HCT116 (cell line): ENCODE measurements around the gene ACOXL. TPM values are rescaled to one million over a fixed set of nuclear protein-coding genes. Genes with fewer than 3 reads are reported as not detected.

Experiments
- ATAC-seq: fragments of 200-7000 bp; cut with Tn5 transposase; 2 replicates; pipeline ENCODE4 v1.9.1; 2020; ENCODE audit warnings: mild to moderate bottlenecking, moderate library complexity
- BruUV-seq: library from RNA; stranded (reverse); fragments of 400-500 nt; replicated peaks from 2 replicates; lab custom pipeline; 2021; lab: Mats Ljungman, UMichigan
- CTCF ChIA-PET: fragments of 300-600 bp; sonication (Branson Sonifier 250); formaldehyde crosslinking; loops from one replicate; lab custom pipeline; 2021; ENCODE audit warnings: antibody characterized with exemption; lab: Charles Lee
- POLR2A ChIA-PET: fragments of 300-600, 350-600 bp; sonication (Branson Sonifier 250); formaldehyde crosslinking; loops from one replicate; lab custom pipeline; 2021; ENCODE audit warnings: antibody characterized with exemption; lab: Charles Lee
- RAD21 ChIA-PET, 2 experiments: fragments of 300-600 bp; sonication (Branson Sonifier 250); formaldehyde crosslinking; loops; one replicate each; lab custom pipeline; 2023; ENCODE audit warnings: low total read pairs in 2 of 2; ENCODE audit not compliant: uncharacterized antibody in 2 of 2, unreplicated experiment in 2 of 2, low non-redundant PET in 1 of 2; lab: Charles Lee
- DNase-seq: peaks from one replicate; pipeline ENCODE4 v3.0.0-alpha.2; 2010; ENCODE audit warnings: low read depth, low spot score
- H2AFZ ChIP-seq: fragments of 200-600 bp; shearing (Covaris generic), sonication (generic); 2 replicates; pipeline ENCODE4 v1.6.1; 2017; ENCODE audit warnings: low read depth, mixed run types, mixed read lengths, antibody characterized with exemption, low read length; ENCODE audit not compliant: poor library complexity, severe bottlenecking
- H3K27ac ChIP-seq: 2 replicates; pipeline ENCODE4 v1.5.1; 2012; ENCODE audit warnings: low read depth, low read length
- H3K27me3 ChIP-seq: fragments of 200-600 bp; sonication (generic); 2 replicates; pipeline ENCODE4 v1.6.1; 2016; ENCODE audit warnings: mixed run types, low read length, mixed read lengths; ENCODE audit not compliant: insufficient read depth
- H3K36me3 ChIP-seq, 2 experiments: fragments of 200-500 bp in 1 of 2; fragments of 200-600 bp in 1 of 2; sonication (Bioruptor generic) in 1 of 2; sonication (generic) in 1 of 2; 2 replicates each; pipeline versions ENCODE4 v1.5.1 to v1.6.1; 2014 to 2016; ENCODE audit warnings: low read length in 2 of 2, inconsistent platforms in 1 of 2, mixed read lengths in 1 of 2, mixed run types in 1 of 2; ENCODE audit not compliant: insufficient read depth in 2 of 2, control insufficient read depth in 1 of 2
- H3K4me1 ChIP-seq, 2 experiments: fragments of 200-600 bp in 1 of 2; sonication (generic) in 1 of 2; 2 replicates each; pipeline versions ENCODE4 v1.5.1 to v1.6.1; 2012 to 2017; ENCODE audit warnings: low read length in 2 of 2, inconsistent platforms in 1 of 2, mild to moderate bottlenecking in 1 of 2, mixed read lengths in 1 of 2, mixed run types in 1 of 2, moderate library complexity in 1 of 2; ENCODE audit not compliant: insufficient read depth in 2 of 2, control insufficient read depth in 1 of 2
- H3K4me2 ChIP-seq: fragments of 200-600 bp; sonication (generic); 2 replicates; pipeline ENCODE4 v1.6.1; 2017; ENCODE audit warnings: mixed run types, low read length, mixed read lengths
- H3K4me3 ChIP-seq, 2 experiments: fragments of 200-600 bp in 1 of 2; sonication (generic) in 1 of 2; replicated peaks in 1 of 2; 2 replicates each; pipeline ENCODE4 v1.5.1; 2011 to 2016; ENCODE audit warnings: low read length in 2 of 2, control low read depth in 1 of 2, low read depth in 1 of 2, mild to moderate bottlenecking in 1 of 2, mixed read lengths in 1 of 2, mixed run types in 1 of 2
- H3K79me2 ChIP-seq: fragments of 200-600 bp; sonication (generic); 2 replicates; pipeline ENCODE4 v1.6.1; 2017; ENCODE audit warnings: mild to moderate bottlenecking, mixed run types, low read length, moderate library complexity, mixed read lengths; ENCODE audit not compliant: insufficient read depth
- H3K9ac ChIP-seq: fragments of 200-600 bp; sonication (generic); 2 replicates; pipeline ENCODE4 v1.6.1; 2016; ENCODE audit warnings: low read length, mixed read lengths
- H3K9me2 ChIP-seq: fragments of 200-600 bp; sonication (generic), shearing (Covaris generic); 2 replicates; pipeline ENCODE4 v1.6.1; 2017; ENCODE audit warnings: mixed run types, mild to moderate bottlenecking, moderate library complexity; ENCODE audit not compliant: insufficient read depth
- H3K9me3 ChIP-seq, 2 experiments: fragments of 200-500 bp in 1 of 2; fragments of 200-600 bp in 1 of 2; sonication (Bioruptor generic) in 1 of 2; sonication (generic) in 1 of 2; 2 replicates each; pipeline ENCODE4 v1.6.1; 2014 to 2017; ENCODE audit warnings: low read length in 2 of 2, mixed read lengths in 2 of 2, inconsistent platforms in 1 of 2, low read depth in 1 of 2, mild to moderate bottlenecking in 1 of 2, mixed run types in 1 of 2, moderate library complexity in 1 of 2; ENCODE audit not compliant: control insufficient read depth in 1 of 2, insufficient read depth in 1 of 2
- H4K20me1 ChIP-seq: fragments of 200-600 bp; sonication (generic), shearing (Covaris generic); 2 replicates; pipeline ENCODE4 v1.6.1; 2017; ENCODE audit warnings: mixed run types, mild to moderate bottlenecking, moderate library complexity; ENCODE audit not compliant: insufficient read depth
- CEBPB ChIP-seq: IDR thresholded peaks from 2 replicates; pipeline ENCODE4 v1.6.1; 2012; ENCODE audit warnings: low read depth
- POLR2A ChIP-seq: IDR thresholded peaks from 2 replicates; pipeline ENCODE4 v1.7.0; 2011; ENCODE audit warnings: borderline replicate concordance; ENCODE audit not compliant: insufficient read depth, insufficient read length; ENCODE audit errors: extremely low read depth
- POLR2AphosphoS5 ChIP-seq: IDR thresholded peaks from 2 replicates; pipeline ENCODE4 v1.6.1; 2011; ENCODE audit warnings: mild to moderate bottlenecking, low read depth, low read length, moderate library complexity
- RAD21 ChIP-seq: IDR thresholded peaks from 2 replicates; pipeline ENCODE4 v1.6.1; 2012; ENCODE audit warnings: low read depth, mild to moderate bottlenecking
- SIN3A ChIP-seq: IDR thresholded peaks from 2 replicates; pipeline ENCODE4 v1.6.1; 2012; ENCODE audit warnings: low read depth
- SP1 ChIP-seq: IDR thresholded peaks from 2 replicates; pipeline ENCODE4 v1.6.1; 2012; ENCODE audit warnings: low read depth
- ZNF274 ChIP-seq: fragments of 200-500 bp; sonication (Bioruptor generic); IDR thresholded peaks from 2 replicates; pipeline ENCODE4 v1.6.1; 2014; ENCODE audit warnings: mild to moderate bottlenecking, low read depth, low read length, inconsistent platforms
- intact Hi-C: fragments of 100-400 bp; cut with micrococcal nuclease; formaldehyde crosslinking; loops from 2 replicates; pipeline ENCODE4 v1.10.0; 2022
- total RNA-seq: library from RNA; stranded (reverse); gene quantifications from one replicate; pipeline ENCODE4 v1.2.1, GENCODE V29; 2021; ENCODE audit not compliant: unreplicated experiment
- TF ChIP-seq, protein P1 (sequence below): IDR thresholded peaks from 2 replicates; pipeline ENCODE4 v1.6.1; 2012
- TF ChIP-seq, protein P2 (sequence below), 3 experiments: fragments of 200-600 bp in 1 of 3; sonication (generic) in 1 of 3; IDR thresholded peaks in 2 of 3; conservative IDR thresholded peaks in 1 of 3; 2 replicates each; pipeline ENCODE4 v1.5.1; 2012 to 2017; ENCODE audit warnings: low read depth in 2 of 3, low read length in 2 of 3, antibody characterized with exemption in 1 of 3, borderline replicate concordance in 1 of 3, control low read depth in 1 of 3, mild to moderate bottlenecking in 1 of 3, mixed read lengths in 1 of 3, mixed run types in 1 of 3, moderate library complexity in 1 of 3; ENCODE audit not compliant: insufficient read depth in 1 of 3

The ACOXL gene
- total RNA-seq, 1 experiment from 2014 or later, result 5.5 TPM

DNA sequence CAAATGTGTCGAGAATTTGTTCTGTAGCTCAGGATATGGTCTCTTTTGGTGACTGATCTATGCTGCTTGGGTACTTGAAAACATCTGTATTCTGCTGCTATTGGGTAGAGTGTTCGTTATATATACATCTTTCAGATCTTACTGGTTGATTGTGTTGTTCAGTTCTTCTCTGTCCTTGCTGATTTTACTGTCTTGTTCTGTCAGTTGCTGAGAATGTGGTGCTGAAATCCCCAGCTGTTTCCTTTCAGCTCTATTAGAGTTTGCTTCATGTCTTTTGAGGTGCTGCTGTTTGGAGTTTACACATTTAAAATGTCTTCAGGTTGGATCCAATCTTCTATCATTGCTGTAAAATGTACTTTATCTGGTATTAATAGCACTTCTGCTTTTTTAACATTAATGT is 401.2 kb downstream of the ACOXL start:
- RAD21 ChIA-PET, result no interaction called here
- Histone ChIP-seq H2AFZ (no peak overlapping the region), H3K9me3 (no peaks in the 10 kb centered on the region), H3K36me3 (peaks cover 13 to 20% of the 10 kb centered on the region in 2 experiments; a peak in 3 of 4 replicates), H3K27me3 (no peaks in the 10 kb centered on the region), H3K9me2 (no peaks in the 10 kb centered on the region), H3K4me2 (no peak overlapping the region), H3K9ac (no peak overlapping the region), H3K79me2 (peaks cover 68% of the 10 kb centered on the region), H4K20me1 (peaks cover 6% of the 10 kb centered on the region; the same call in 1 of the 2 replicates), H3K4me3 (no peak overlapping the region), H3K27ac (no peak overlapping the region), H3K4me1 (no peaks in the 10 kb centered on the region)
- BruUV-seq, result no TSS peak
- TF ChIP-seq SP1 (no peak), CEBPB (no peak), POLR2A (no peak), RAD21 (no peak), SIN3A (no peak), ZNF274 (no peak), POLR2AphosphoS5 (no peak)
- TF ChIP-seq, protein P1, sequence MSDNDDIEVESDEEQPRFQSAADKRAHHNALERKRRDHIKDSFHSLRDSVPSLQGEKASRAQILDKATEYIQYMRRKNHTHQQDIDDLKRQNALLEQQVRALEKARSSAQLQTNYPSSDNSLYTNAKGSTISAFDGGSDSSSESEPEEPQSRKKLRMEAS, result no peak
- TF ChIP-seq, protein P2, sequence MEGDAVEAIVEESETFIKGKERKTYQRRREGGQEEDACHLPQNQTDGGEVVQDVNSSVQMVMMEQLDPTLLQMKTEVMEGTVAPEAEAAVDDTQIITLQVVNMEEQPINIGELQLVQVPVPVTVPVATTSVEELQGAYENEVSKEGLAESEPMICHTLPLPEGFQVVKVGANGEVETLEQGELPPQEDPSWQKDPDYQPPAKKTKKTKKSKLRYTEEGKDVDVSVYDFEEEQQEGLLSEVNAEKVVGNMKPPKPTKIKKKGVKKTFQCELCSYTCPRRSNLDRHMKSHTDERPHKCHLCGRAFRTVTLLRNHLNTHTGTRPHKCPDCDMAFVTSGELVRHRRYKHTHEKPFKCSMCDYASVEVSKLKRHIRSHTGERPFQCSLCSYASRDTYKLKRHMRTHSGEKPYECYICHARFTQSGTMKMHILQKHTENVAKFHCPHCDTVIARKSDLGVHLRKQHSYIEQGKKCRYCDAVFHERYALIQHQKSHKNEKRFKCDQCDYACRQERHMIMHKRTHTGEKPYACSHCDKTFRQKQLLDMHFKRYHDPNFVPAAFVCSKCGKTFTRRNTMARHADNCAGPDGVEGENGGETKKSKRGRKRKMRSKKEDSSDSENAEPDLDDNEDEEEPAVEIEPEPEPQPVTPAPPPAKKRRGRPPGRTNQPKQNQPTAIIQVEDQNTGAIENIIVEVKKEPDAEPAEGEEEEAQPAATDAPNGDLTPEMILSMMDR (IDR thresholded peaks at IDR 0.05 in 2 of 3, conservative IDR thresholded peaks at IDR 0.05 in 1 of 3; ENCODE audit: borderline replicate concordance in 1 of 3, insufficient read depth in 1 of 3, low read depth in 2 of 3, low read length in 2 of 3), result no peak
- POLR2A ChIA-PET, result interaction anchor here (1.6 kb wide), 1 partner anchor 13 kb away, joined by 5 read pairs; the partner anchor contains the start of gene BCL2L11
- intact Hi-C loops, result no loop called here
- no peak for DNase-seq
- CTCF ChIA-PET, result no interaction called here
- no peak for ATAC-seq
